GM23248 (cell line): ENCODE measurements around the gene TMEM190. TPM values are rescaled to one million over a fixed set of nuclear protein-coding genes. Genes with fewer than 3 reads are reported as not detected.

Experiments
- DNase-seq: peaks from one replicate; pipeline ENCODE4 v3.0.0-alpha.2; 2015
- H2AFZ ChIP-seq: fragments of 200-600 bp; sonication (generic); 2 replicates; pipeline ENCODE4 v1.6.1; 2016; ENCODE audit warnings: antibody characterized with exemption
- H3F3A ChIP-seq: fragments of 200-600 bp; sonication (generic); 2 replicates; pipeline ENCODE4 v1.6.1; 2016; ENCODE audit warnings: mild to moderate bottlenecking, antibody characterized with exemption, mixed run types; ENCODE audit not compliant: insufficient read depth
- H3K27ac ChIP-seq: fragments of 200-600 bp; sonication (generic); 2 replicates; pipeline ENCODE4 v1.5.1; 2016; ENCODE audit warnings: mild to moderate bottlenecking
- H3K27me3 ChIP-seq: fragments of 200-600 bp; sonication (generic); replicated peaks from 2 replicates; pipeline ENCODE4 v1.6.1; 2016; ENCODE audit warnings: mild to moderate bottlenecking; ENCODE audit not compliant: insufficient read depth
- H3K36me3 ChIP-seq: fragments of 200-600 bp; sonication (generic); 2 replicates; pipeline ENCODE4 v1.6.1; 2016; ENCODE audit warnings: low read depth, mild to moderate bottlenecking
- H3K4me1 ChIP-seq: fragments of 200-600 bp; sonication (generic); 2 replicates; pipeline ENCODE4 v1.6.1; 2016; ENCODE audit warnings: mild to moderate bottlenecking; ENCODE audit not compliant: insufficient read depth
- H3K4me2 ChIP-seq: fragments of 200-600 bp; sonication (generic); one replicate; pipeline ENCODE4 v1.6.1; 2016; ENCODE audit warnings: mild to moderate bottlenecking; ENCODE audit not compliant: unreplicated experiment
- H3K4me3 ChIP-seq: fragments of 200-600 bp; sonication (generic); 2 replicates; pipeline ENCODE4 v1.5.1; 2016; ENCODE audit warnings: mild to moderate bottlenecking
- H3K79me2 ChIP-seq: fragments of 200-600 bp; sonication (generic); 2 replicates; pipeline ENCODE4 v1.6.1; 2016; ENCODE audit warnings: mild to moderate bottlenecking; ENCODE audit not compliant: insufficient read depth
- H3K9ac ChIP-seq: fragments of 200-600 bp; sonication (generic); 2 replicates; pipeline ENCODE4 v1.6.1; 2016; ENCODE audit warnings: mild to moderate bottlenecking
- H3K9me2 ChIP-seq: fragments of 200-600 bp; sonication (generic); 2 replicates; pipeline ENCODE4 v1.6.1; 2016; ENCODE audit warnings: mixed run types, mild to moderate bottlenecking, moderate library complexity; ENCODE audit not compliant: insufficient read depth
- H3K9me3 ChIP-seq: fragments of 200-600 bp; sonication (generic); one replicate; pipeline ENCODE4 v1.6.1; 2017; ENCODE audit warnings: low read depth
- H4K20me1 ChIP-seq: fragments of 200-600 bp; sonication (generic); 2 replicates; pipeline ENCODE4 v1.6.0; 2016; ENCODE audit not compliant: insufficient read depth
- EZH2 ChIP-seq: fragments of 200-600 bp; sonication (generic); IDR thresholded peaks from 2 replicates; pipeline ENCODE4 v1.6.1; 2018; ENCODE audit warnings: antibody characterized with exemption, mild to moderate bottlenecking; ENCODE audit not compliant: insufficient read depth, poor library complexity, severe bottlenecking
- EZH2phosphoT487 ChIP-seq: fragments of 200-600 bp; sonication (generic); IDR thresholded peaks from 2 replicates; pipeline ENCODE4 v1.6.1; 2018; ENCODE audit warnings: antibody characterized with exemption, moderate library complexity, mild to moderate bottlenecking, low read depth; ENCODE audit not compliant: insufficient read depth
- WGBS, 2 experiments: methylation state at CpG; one replicate each; pipeline ENCODE4 v1.1.6; 2015 to 2017; ENCODE audit warnings: low lambda C conversion rate in 2 of 2, low coverage in 1 of 2; ENCODE audit errors: missing lambda C conversion rate in 2 of 2; 5-methylcytosine and 5-hydroxymethylcytosine counted together
- in situ Hi-C: fragments of 300-500 bp; cut with MboI; formaldehyde crosslinking; loops from 2 replicates; pipeline ENCODE4 v1.15.0; 2020
- polyA plus RNA-seq: library from polyadenylated mRNA; unstranded; fragments of >200 nt; fragmentation: Nextera tagmentation; extraction: Ambion mirVana; gene quantifications from 2 replicates; pipeline ENCODE4 v1.2.1, GENCODE V29; 2016
- total RNA-seq: library from RNA; depleted of rRNA; stranded (reverse); fragments of >200 nt; shearing (Covaris generic); gene quantifications from 2 replicates; pipeline ENCODE4 v1.2.3, GENCODE V29; 2014

TMEM190 gene
- total and polyA plus RNA-seq, 2 experiments from 2014 or later: not detected

GRCh38 chr19:55354698-55355212, 21.9 kb upstream of the TMEM190 start, which contains the start of gene COX6B2:
Gene COX6B2 (minus strand): TSS chr19:55354719. CDS start chr19:55354521, 198 bp downstream.
- H4K20me1 ChIP-seq: no peaks in the 10 kb centered on the region
- no peak for DNase-seq
- no peaks in the 10 kb centered on the region for H3K4me1 ChIP-seq
- H3K27ac ChIP-seq: no peak within 1 kb of the TSS
- H3K9me2 ChIP-seq: no peaks in the 10 kb centered on the region
- peak within 1 kb of the TSS; percentile 67 for H3K4me3 ChIP-seq
- no peaks in the 10 kb centered on the region for H3K79me2 ChIP-seq
- WGBS, 2 experiments: 0 to 3% methylated on average over 14 to 37 of the region's 43 CpGs
- in situ Hi-C loops: no loop called here
- peak within 1 kb of the TSS; percentile 54 for H2AFZ ChIP-seq
- H3K9me3 ChIP-seq: no peaks in the 10 kb centered on the region
- H3K27me3 ChIP-seq: peaks cover 40% of the 10 kb centered on the region
- no peaks in the 10 kb centered on the region for H3F3A ChIP-seq
- no peaks in the 10 kb centered on the region for H3K36me3 ChIP-seq
- H3K9ac ChIP-seq: peak within 1 kb of the TSS; percentile 20; the same call in 1 of the 2 replicates
- H3K4me2 ChIP-seq: peak within 1 kb of the TSS; percentile 75
- no peak for TF ChIP-seq EZH2phosphoT487
- no peak for TF ChIP-seq EZH2

GRCh38 chr19:55355213-55355821, 21.3 kb upstream of the TMEM190 start:
- H3K4me1 ChIP-seq: no peaks in the 10 kb centered on the region
- TF ChIP-seq EZH2phosphoT487 (no peak), EZH2 (peak; percentile 12)
- H3K9ac ChIP-seq: no peak overlapping the region
- no peaks in the 10 kb centered on the region for H4K20me1 ChIP-seq
- no peaks in the 10 kb centered on the region for H3F3A ChIP-seq
- H3K79me2 ChIP-seq: no peaks in the 10 kb centered on the region
- H3K9me3 ChIP-seq: no peaks in the 10 kb centered on the region
- peaks cover 40% of the 10 kb centered on the region for H3K27me3 ChIP-seq
- DNase-seq: no peak
- H3K4me3 ChIP-seq: no peak overlapping the region
- in situ Hi-C loops: no loop called here
- no peak overlapping the region for H2AFZ ChIP-seq
- H3K36me3 ChIP-seq: no peaks in the 10 kb centered on the region
- H3K9me2 ChIP-seq: no peaks in the 10 kb centered on the region
- no peak overlapping the region for H3K27ac ChIP-seq
- no peak overlapping the region for H3K4me2 ChIP-seq
- WGBS, 2 experiments: 17 to 20% methylated on average over 12 to 13 of the region's 13 CpGs

- Histone ChIP-seq H3F3A (no peaks in the 10 kb centered on the region), H3K4me3 (no peak overlapping the region), H2AFZ (no peak overlapping the region), H3K27ac (no peak overlapping the region), H3K9ac (no peak overlapping the region), H3K4me2 (no peak overlapping the region), H3K4me1 (no peaks in the 10 kb centered on the region), H3K27me3 (peaks cover 20% of the 10 kb centered on the region), H3K79me2 (no peaks in the 10 kb centered on the region), H4K20me1 (no peaks in the 10 kb centered on the region), H3K9me3 (no peaks in the 10 kb centered on the region), H3K36me3 (no peaks in the 10 kb centered on the region), H3K9me2 (no peaks in the 10 kb centered on the region)
- no peak for DNase-seq
- WGBS, 2 experiments: 85 to 86% methylated on average over 14 to 19 of the region's 19 CpGs
- no peak for TF ChIP-seq EZH2phosphoT487
- TF ChIP-seq EZH2: no peak
- in situ Hi-C loops: no loop called here
Measured at GRCh38 chr19:55358493-55358892, 18.1 kb upstream of the TMEM190 start.

GRCh38 chr19:55358943-55359908, 17.4 kb upstream of the TMEM190 start:
- 67% methylated on average over 28 to 32 of the region's 32 CpGs for WGBS, 2 experiments
- H3K79me2 ChIP-seq: no peaks in the 10 kb centered on the region
- H3K4me3 ChIP-seq: no peak overlapping the region
- no peaks in the 10 kb centered on the region for H3K9me2 ChIP-seq
- TF ChIP-seq EZH2phosphoT487 (no peak), EZH2 (no peak)
- peaks cover 6% of the 10 kb centered on the region for H3F3A ChIP-seq
- no peak for DNase-seq
- in situ Hi-C loops: no loop called here
- no peak overlapping the region for H3K9ac ChIP-seq
- H3K27ac ChIP-seq: no peak overlapping the region
- H4K20me1 ChIP-seq: no peaks in the 10 kb centered on the region
- no peak overlapping the region for H3K4me2 ChIP-seq
- H2AFZ ChIP-seq: no peak overlapping the region
- no peaks in the 10 kb centered on the region for H3K36me3 ChIP-seq
- no peaks in the 10 kb centered on the region for H3K4me1 ChIP-seq
- H3K9me3 ChIP-seq: no peaks in the 10 kb centered on the region
- peaks cover 17% of the 10 kb centered on the region for H3K27me3 ChIP-seq
